ENCODE measurements around the gene ARL6IP5. TPM values are rescaled to one million over a fixed set of nuclear protein-coding genes. Genes with fewer than 3 reads are reported as not detected.

ARL6IP5 gene
- total and polyA plus RNA-seq, 7 donors, result 36.6 to 181 (median 110) TPM

DNA sequence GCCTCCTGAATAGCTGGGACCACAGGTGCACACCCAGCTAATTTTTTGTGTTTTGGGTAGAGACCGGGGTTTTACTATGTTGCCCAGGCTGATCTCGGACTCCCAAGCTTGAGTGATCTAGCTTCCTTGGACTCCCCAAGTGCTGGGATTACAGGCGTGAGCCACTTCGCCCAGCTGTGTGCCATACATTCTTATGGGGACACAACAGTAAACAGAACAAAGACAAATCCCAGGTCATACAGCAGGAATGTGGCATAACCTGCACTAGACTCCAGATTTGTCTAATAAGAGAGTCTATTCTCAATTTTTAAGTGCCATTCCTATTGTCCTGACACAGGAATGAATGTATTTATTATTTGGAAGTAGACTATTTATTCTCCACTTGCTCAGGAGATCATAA lies 17.6 kb downstream of the ARL6IP5 start:
- Histone ChIP-seq H3K9me3 (no peaks in the 10 kb centered on the region), H3K36me3 (peaks cover 0 to 33% (median 15%) of the 10 kb centered on the region in 4 donors), H3K4me1 (peaks cover 0 to 15% (median 11%) of the 10 kb centered on the region in 4 donors), H3K27ac (no peak overlapping the region), H3K27me3 (no peaks in the 10 kb centered on the region), H3K4me3 (no peak overlapping the region)
- WGBS, 2 donors, result 96% methylated on average over 4 of the region's 4 CpGs
- no peak for DNase-seq
- intact Hi-C loops (cut with DNase I), result no loop called here
- TF ChIP-seq POLR2AphosphoS5 (IDR thresholded peaks at IDR 0.05), result no peak
- no peak for TF ChIP-seq EP300 (IDR thresholded peaks at IDR 0.05)
- TF ChIP-seq POLR2A (IDR thresholded peaks at IDR 0.05), result no peak
- TF ChIP-seq, protein P1, sequence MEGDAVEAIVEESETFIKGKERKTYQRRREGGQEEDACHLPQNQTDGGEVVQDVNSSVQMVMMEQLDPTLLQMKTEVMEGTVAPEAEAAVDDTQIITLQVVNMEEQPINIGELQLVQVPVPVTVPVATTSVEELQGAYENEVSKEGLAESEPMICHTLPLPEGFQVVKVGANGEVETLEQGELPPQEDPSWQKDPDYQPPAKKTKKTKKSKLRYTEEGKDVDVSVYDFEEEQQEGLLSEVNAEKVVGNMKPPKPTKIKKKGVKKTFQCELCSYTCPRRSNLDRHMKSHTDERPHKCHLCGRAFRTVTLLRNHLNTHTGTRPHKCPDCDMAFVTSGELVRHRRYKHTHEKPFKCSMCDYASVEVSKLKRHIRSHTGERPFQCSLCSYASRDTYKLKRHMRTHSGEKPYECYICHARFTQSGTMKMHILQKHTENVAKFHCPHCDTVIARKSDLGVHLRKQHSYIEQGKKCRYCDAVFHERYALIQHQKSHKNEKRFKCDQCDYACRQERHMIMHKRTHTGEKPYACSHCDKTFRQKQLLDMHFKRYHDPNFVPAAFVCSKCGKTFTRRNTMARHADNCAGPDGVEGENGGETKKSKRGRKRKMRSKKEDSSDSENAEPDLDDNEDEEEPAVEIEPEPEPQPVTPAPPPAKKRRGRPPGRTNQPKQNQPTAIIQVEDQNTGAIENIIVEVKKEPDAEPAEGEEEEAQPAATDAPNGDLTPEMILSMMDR (IDR thresholded peaks at IDR 0.05), result no peak

DNA sequence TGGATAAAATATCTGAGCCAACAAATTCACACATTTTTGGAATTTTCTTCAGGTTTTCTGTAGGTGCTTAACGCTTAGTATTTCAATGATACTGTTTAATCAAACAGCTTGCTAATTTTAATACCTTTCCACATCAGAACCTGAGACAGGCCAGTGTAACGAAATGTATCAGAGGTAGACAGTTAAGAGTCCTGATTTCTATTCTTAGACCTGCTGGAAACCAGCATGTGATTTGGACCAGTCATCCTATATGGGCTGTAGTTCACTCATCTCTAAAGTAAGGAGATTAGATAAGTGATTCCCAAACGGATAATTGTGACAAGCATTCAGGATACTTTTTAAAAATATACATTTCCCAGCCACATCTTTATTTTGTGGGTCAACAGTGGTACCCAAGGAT lies 18.4 kb downstream of the ARL6IP5 start:
- TF ChIP-seq POLR2AphosphoS5 (IDR thresholded peaks at IDR 0.05) (no peak), POLR2A (IDR thresholded peaks at IDR 0.05) (no peak), EP300 (IDR thresholded peaks at IDR 0.05) (no peak)
- TF ChIP-seq, protein P1 (IDR thresholded peaks at IDR 0.05), result no peak
- H3K27me3 ChIP-seq, result no peaks in the 10 kb centered on the region
- no peak overlapping the region for H3K4me3 ChIP-seq
- intact Hi-C loops (cut with DNase I), result no loop called here
- H3K9me3 ChIP-seq, result no peaks in the 10 kb centered on the region
- no peak for DNase-seq
- peaks cover 0 to 15% (median 11%) of the 10 kb centered on the region in 4 donors for H3K4me1 ChIP-seq
- WGBS, 2 donors, result 88 to 91% methylated on average over 3 of the region's 3 CpGs
- peaks cover 0 to 33% (median 15%) of the 10 kb centered on the region in 4 donors for H3K36me3 ChIP-seq
- no peak overlapping the region for H3K27ac ChIP-seq

DNA sequence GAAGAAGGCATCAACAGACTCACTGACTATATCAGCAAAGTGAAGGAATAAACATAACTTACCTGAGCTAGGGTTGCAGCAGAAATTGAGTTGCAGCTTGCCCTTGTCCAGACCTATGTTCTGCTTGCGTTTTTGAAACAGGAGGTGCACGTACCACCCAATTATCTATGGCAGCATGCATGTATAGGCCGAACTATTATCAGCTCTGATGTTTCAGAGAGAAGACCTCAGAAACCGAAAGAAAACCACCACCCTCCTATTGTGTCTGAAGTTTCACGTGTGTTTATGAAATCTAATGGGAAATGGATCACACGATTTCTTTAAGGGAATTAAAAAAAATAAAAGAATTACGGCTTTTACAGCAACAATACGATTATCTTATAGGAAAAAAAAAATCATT lies 19.8 kb downstream of the ARL6IP5 start:
- no peak overlapping the region for H3K27ac ChIP-seq
- no peak for DNase-seq

DNA sequence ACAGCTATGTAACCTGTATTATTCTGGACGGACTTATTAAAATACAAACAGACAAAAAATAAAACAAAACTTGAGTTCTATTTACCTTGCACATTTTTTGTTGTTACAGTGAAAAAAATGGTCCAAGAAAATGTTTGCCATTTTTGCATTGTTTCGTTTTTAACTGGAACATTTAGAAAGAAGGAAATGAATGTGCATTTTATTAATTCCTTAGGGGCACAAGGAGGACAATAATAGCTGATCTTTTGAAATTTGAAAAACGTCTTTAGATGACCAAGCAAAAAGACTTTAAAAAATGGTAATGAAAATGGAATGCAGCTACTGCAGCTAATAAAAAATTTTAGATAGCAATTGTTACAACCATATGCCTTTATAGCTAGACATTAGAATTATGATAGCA lies 20.6 kb downstream of the ARL6IP5 start:
- H3K27ac ChIP-seq, result peak overlapping the region in 2 of 4 donors; percentile 16 to 47
- H3K4me3 ChIP-seq, result no peak overlapping the region
- peaks cover 0 to 15% (median 11%) of the 10 kb centered on the region in 4 donors for H3K4me1 ChIP-seq
- DNase-seq, result no peak
- TF ChIP-seq EP300 (IDR thresholded peaks at IDR 0.05), result peak in 1 of 4 donors; percentile 4
- no peak for TF ChIP-seq POLR2A (IDR thresholded peaks at IDR 0.05)
- WGBS, 2 donors, result 49 to 78% methylated on average over 3 of the region's 3 CpGs
- no peaks in the 10 kb centered on the region for H3K9me3 ChIP-seq
- no peaks in the 10 kb centered on the region for H3K27me3 ChIP-seq
- peaks cover 0 to 33% (median 15%) of the 10 kb centered on the region in 4 donors for H3K36me3 ChIP-seq
- intact Hi-C loops (cut with DNase I), result no loop called here

More for the DNA sequence above, 19.8 kb downstream of the ARL6IP5 start:
- H3K4me3 ChIP-seq, result no peak overlapping the region
- 83 to 85% methylated on average over 8 of the region's 8 CpGs for WGBS, 2 donors
- peaks cover 0 to 33% (median 15%) of the 10 kb centered on the region in 4 donors for H3K36me3 ChIP-seq
- no peaks in the 10 kb centered on the region for H3K27me3 ChIP-seq
- TF ChIP-seq POLR2AphosphoS5 (IDR thresholded peaks at IDR 0.05), result no peak
- no peak for TF ChIP-seq POLR2A (IDR thresholded peaks at IDR 0.05)
- TF ChIP-seq, protein P1 (IDR thresholded peaks at IDR 0.05), result no peak
- TF ChIP-seq EP300 (IDR thresholded peaks at IDR 0.05), result no peak
- no peaks in the 10 kb centered on the region for H3K9me3 ChIP-seq
- intact Hi-C loops (cut with DNase I), result no loop called here
- H3K4me1 ChIP-seq, result peaks cover 0 to 15% (median 11%) of the 10 kb centered on the region in 4 donors

DNA sequence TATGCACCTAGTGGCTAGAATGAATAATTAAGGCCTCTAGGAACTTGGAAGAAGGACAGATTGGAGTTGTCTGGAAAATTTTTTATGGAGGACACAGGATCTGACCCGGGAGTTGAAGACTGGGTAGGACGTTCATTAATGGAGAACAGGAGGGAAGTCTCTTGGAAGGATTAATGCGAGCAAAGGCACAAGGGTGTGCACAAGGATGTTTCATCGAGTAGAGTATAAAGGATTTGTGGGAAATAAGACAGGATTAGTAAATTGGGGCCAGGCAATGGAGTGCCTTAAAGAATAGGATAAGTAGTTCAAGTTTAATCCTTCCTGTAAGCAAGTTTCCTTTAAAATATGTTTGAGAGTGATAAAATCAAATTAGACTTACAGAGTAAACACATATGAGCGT lies 23.1 kb downstream of the ARL6IP5 start:
- Histone ChIP-seq H3K9me3 (no peaks in the 10 kb centered on the region), H3K4me3 (no peak overlapping the region), H3K27ac (no peak overlapping the region), H3K27me3 (no peaks in the 10 kb centered on the region), H3K4me1 (peaks cover 0 to 15% (median 11%) of the 10 kb centered on the region in 4 donors), H3K36me3 (peaks cover 0 to 21% (median 9%) of the 10 kb centered on the region in 4 donors)
- DNase-seq, result no peak
- intact Hi-C loops (cut with DNase I), result no loop called here
- 60 to 77% methylated on average over 5 of the region's 5 CpGs for WGBS, 2 donors
- TF ChIP-seq POLR2AphosphoS5 (IDR thresholded peaks at IDR 0.05), result no peak

DNA sequence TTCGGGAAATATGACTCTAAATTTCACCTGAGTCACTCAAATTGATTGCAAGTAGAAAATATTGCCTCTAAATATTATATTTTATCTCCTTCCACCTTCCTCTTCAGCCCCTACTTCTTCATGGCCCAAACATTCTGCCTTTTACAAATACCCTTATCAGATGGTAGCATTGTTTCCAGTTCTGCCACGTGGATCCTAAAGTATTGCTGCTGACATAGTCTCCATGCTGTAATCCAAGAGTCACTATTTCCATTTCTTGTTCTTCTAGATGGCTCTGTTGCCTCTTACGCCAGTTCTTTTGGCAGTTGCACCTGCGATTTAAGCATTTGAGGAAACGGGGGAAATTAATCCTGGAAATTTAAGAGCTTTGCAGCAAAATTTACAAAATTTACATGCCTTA lies 24.1 kb downstream of the ARL6IP5 start:
- Histone ChIP-seq H3K4me3 (no peak overlapping the region), H3K4me1 (peaks cover 0 to 15% (median 11%) of the 10 kb centered on the region in 4 donors), H3K27ac (no peak overlapping the region), H3K9me3 (no peaks in the 10 kb centered on the region), H3K36me3 (peaks cover 0 to 11% (median 6%) of the 10 kb centered on the region in 4 donors), H3K27me3 (no peaks in the 10 kb centered on the region)
- TF ChIP-seq POLR2A (IDR thresholded peaks at IDR 0.05), result no peak
- TF ChIP-seq POLR2AphosphoS5 (IDR thresholded peaks at IDR 0.05), result no peak
- TF ChIP-seq, protein P1 (IDR thresholded peaks at IDR 0.05), result no peak
- TF ChIP-seq EP300 (IDR thresholded peaks at IDR 0.05), result no peak
- no peak for DNase-seq
- intact Hi-C loops (cut with DNase I), result no loop called here
- WGBS, 2 donors, result 78% methylated on average over 5 of the region's 5 CpGs
